Measurements from ENCODE around the gene LRRC28. TPM values are rescaled to one million over a fixed set of nuclear protein-coding genes. Genes with fewer than 3 reads are reported as not detected.

LRRC28 gene
- polyA plus RNA-seq, 1 donor from 2014 or later: 20.4 TPM

GRCh38 chr15:99279290-99279689, 28.0 kb downstream of the LRRC28 start:
- Histone ChIP-seq H3K4me2 (ENCODE audit: low read length) (no peak overlapping the region), H3K4me3 (ENCODE audit: low read length) (no peak overlapping the region), H3F3A (ENCODE audit: insufficient read depth, low read length, poor library complexity, severe bottlenecking) (no peaks in the 10 kb centered on the region), H4K20me1 (ENCODE audit: insufficient read depth) (no peaks in the 10 kb centered on the region), H3K9me3 (ENCODE audit: low read length) (no peaks in the 10 kb centered on the region), H3K36me3 (ENCODE audit: insufficient read depth, low read length) (no peaks in the 10 kb centered on the region), H3K9me2 (ENCODE audit: insufficient read depth, low read length) (no peaks in the 10 kb centered on the region), H2AFZ (ENCODE audit: low read depth, low read length) (no peak overlapping the region), H3K79me2 (replicated peaks; ENCODE audit: insufficient read depth, low read length) (no peaks in the 10 kb centered on the region), H3K9ac (ENCODE audit: low read length) (no peak overlapping the region), H3K27me3 (ENCODE audit: insufficient read depth, low read depth, low read length) (no peaks in the 10 kb centered on the region), H3K27ac (ENCODE audit: low read length) (no peak overlapping the region)
- TF ChIP-seq MXI1 (conservative IDR thresholded peaks at IDR 0.05; ENCODE audit: poor library complexity, severe bottlenecking) (no peak), TAF1 (IDR thresholded peaks at IDR 0.05; ENCODE audit: low read depth) (no peak), RAD21 (conservative IDR thresholded peaks at IDR 0.05) (no peak), SMC3 (conservative IDR thresholded peaks at IDR 0.05; ENCODE audit: poor library complexity) (no peak), EP300 (conservative IDR thresholded peaks at IDR 0.05; ENCODE audit: poor library complexity, severe bottlenecking) (no peak), REST (IDR thresholded peaks at IDR 0.05; ENCODE audit: borderline replicate concordance) (no peak), POLR2AphosphoS5 (IDR thresholded peaks at IDR 0.05) (no peak), EZH2 (IDR thresholded peaks at IDR 0.05; ENCODE audit: borderline replicate concordance, insufficient read depth, low read length, poor library complexity, severe bottlenecking) (no peak)
- TF ChIP-seq, protein P1, sequence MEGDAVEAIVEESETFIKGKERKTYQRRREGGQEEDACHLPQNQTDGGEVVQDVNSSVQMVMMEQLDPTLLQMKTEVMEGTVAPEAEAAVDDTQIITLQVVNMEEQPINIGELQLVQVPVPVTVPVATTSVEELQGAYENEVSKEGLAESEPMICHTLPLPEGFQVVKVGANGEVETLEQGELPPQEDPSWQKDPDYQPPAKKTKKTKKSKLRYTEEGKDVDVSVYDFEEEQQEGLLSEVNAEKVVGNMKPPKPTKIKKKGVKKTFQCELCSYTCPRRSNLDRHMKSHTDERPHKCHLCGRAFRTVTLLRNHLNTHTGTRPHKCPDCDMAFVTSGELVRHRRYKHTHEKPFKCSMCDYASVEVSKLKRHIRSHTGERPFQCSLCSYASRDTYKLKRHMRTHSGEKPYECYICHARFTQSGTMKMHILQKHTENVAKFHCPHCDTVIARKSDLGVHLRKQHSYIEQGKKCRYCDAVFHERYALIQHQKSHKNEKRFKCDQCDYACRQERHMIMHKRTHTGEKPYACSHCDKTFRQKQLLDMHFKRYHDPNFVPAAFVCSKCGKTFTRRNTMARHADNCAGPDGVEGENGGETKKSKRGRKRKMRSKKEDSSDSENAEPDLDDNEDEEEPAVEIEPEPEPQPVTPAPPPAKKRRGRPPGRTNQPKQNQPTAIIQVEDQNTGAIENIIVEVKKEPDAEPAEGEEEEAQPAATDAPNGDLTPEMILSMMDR (IDR thresholded peaks at IDR 0.05; ENCODE audit: poor library complexity, severe bottlenecking): no peak

- H3K9me3 ChIP-seq (ENCODE audit: low read length): no peaks in the 10 kb centered on the region
- H3K27ac ChIP-seq (ENCODE audit: low read length): no peak overlapping the region
- TF ChIP-seq REST (IDR thresholded peaks at IDR 0.05; ENCODE audit: borderline replicate concordance): no peak
- TF ChIP-seq, protein P1 (IDR thresholded peaks at IDR 0.05; ENCODE audit: poor library complexity, severe bottlenecking): no peak
- no peak for TF ChIP-seq RAD21 (conservative IDR thresholded peaks at IDR 0.05)
- TF ChIP-seq EP300 (conservative IDR thresholded peaks at IDR 0.05; ENCODE audit: poor library complexity, severe bottlenecking): no peak
- TF ChIP-seq MXI1 (conservative IDR thresholded peaks at IDR 0.05; ENCODE audit: poor library complexity, severe bottlenecking): no peak
- TF ChIP-seq POLR2AphosphoS5 (IDR thresholded peaks at IDR 0.05): no peak
These were observed 28.5 kb downstream of the LRRC28 start for GRCh38 chr15:99279827-99280226.

More at GRCh38 chr15:99279827-99280226, 28.5 kb downstream of the LRRC28 start:
- H3K79me2 ChIP-seq (replicated peaks; ENCODE audit: insufficient read depth, low read length): no peaks in the 10 kb centered on the region
- H4K20me1 ChIP-seq (ENCODE audit: insufficient read depth): no peaks in the 10 kb centered on the region
- H3K9ac ChIP-seq (ENCODE audit: low read length): no peak overlapping the region
- H3F3A ChIP-seq (ENCODE audit: insufficient read depth, low read length, poor library complexity, severe bottlenecking): no peaks in the 10 kb centered on the region
- H2AFZ ChIP-seq (ENCODE audit: low read depth, low read length): no peak overlapping the region
- H3K27me3 ChIP-seq (ENCODE audit: insufficient read depth, low read depth, low read length): no peaks in the 10 kb centered on the region
- H3K9me2 ChIP-seq (ENCODE audit: insufficient read depth, low read length): no peaks in the 10 kb centered on the region
- H3K36me3 ChIP-seq (ENCODE audit: insufficient read depth, low read length): no peaks in the 10 kb centered on the region
- no peak overlapping the region for H3K4me3 ChIP-seq (ENCODE audit: low read length)
- H3K4me2 ChIP-seq (ENCODE audit: low read length): no peak overlapping the region

All from neural cell (in vitro differentiated cells).